ENCODE measurements around the gene LCE4A.

DNA sequence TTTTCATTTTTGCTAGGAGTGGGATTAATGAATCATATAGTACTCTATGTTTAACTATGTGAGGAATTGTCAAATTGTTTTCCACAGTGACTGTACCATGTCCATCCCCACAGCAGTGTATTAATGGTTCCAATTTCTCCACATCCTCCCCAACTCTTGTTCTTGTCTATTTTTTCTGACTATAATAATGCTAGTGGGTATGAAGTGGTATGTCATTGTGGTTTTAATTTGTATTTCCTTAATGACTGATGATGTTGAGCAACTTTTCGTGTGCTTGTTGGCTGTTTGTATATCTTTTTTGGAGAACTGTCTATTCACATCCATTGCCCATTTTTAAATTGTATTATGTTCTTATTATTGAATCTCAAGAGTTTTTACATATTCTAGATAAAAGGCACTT, 39.9 kb downstream of the LCE4A start:
- TF ChIP-seq, protein P1, sequence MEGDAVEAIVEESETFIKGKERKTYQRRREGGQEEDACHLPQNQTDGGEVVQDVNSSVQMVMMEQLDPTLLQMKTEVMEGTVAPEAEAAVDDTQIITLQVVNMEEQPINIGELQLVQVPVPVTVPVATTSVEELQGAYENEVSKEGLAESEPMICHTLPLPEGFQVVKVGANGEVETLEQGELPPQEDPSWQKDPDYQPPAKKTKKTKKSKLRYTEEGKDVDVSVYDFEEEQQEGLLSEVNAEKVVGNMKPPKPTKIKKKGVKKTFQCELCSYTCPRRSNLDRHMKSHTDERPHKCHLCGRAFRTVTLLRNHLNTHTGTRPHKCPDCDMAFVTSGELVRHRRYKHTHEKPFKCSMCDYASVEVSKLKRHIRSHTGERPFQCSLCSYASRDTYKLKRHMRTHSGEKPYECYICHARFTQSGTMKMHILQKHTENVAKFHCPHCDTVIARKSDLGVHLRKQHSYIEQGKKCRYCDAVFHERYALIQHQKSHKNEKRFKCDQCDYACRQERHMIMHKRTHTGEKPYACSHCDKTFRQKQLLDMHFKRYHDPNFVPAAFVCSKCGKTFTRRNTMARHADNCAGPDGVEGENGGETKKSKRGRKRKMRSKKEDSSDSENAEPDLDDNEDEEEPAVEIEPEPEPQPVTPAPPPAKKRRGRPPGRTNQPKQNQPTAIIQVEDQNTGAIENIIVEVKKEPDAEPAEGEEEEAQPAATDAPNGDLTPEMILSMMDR (optimal IDR thresholded peaks at IDR 0.05 in 1 of 3, IDR thresholded peaks at IDR 0.05 in 1 of 3, conservative IDR thresholded peaks at IDR 0.05 in 1 of 3; ENCODE audit: extremely low read depth in 1 of 3, insufficient read depth in 2 of 3, low read length in 3 of 3): no peak
- no peak for TF ChIP-seq EZH2 (IDR thresholded peaks at IDR 0.05; ENCODE audit: low read length)
